Measurements from ENCODE around the gene ZBTB7C.

The ZBTB7C gene

GRCh38 chr18:48334845-48335244 is 74.3 kb downstream of the ZBTB7C start:
- DNase-seq (ENCODE audit: low read depth), result no peak
- no peak for TF ChIP-seq CTCF (IDR thresholded peaks at IDR 0.05; ENCODE audit: control insufficient read depth, insufficient read depth, low read depth, low read length, missing control alignments)
- no peak overlapping the region for H3K4me3 ChIP-seq (ENCODE audit: control insufficient read depth, low read depth, low read length)

- no peak for TF ChIP-seq CTCF (IDR thresholded peaks at IDR 0.05; ENCODE audit: control insufficient read depth, insufficient read depth, low read depth, low read length, missing control alignments)
- no peak overlapping the region for H3K4me3 ChIP-seq (ENCODE audit: control insufficient read depth, low read depth, low read length)
- DNase-seq (ENCODE audit: low read depth), result no peak
Observed at GRCh38 chr18:48333563-48333962, 75.6 kb downstream of the ZBTB7C start.

- no peak for TF ChIP-seq CTCF (IDR thresholded peaks at IDR 0.05; ENCODE audit: control insufficient read depth, insufficient read depth, low read depth, low read length, missing control alignments)
- no peak overlapping the region for H3K4me3 ChIP-seq (ENCODE audit: control insufficient read depth, low read depth, low read length)
- peak; percentile 48 for DNase-seq (ENCODE audit: low read depth)
Observed at GRCh38 chr18:48330016-48330991, 78.9 kb downstream of the ZBTB7C start.

GRCh38 chr18:48328473-48329210 is 80.5 kb downstream of the ZBTB7C start:
- no peak for DNase-seq (ENCODE audit: low read depth)
- H3K4me3 ChIP-seq (ENCODE audit: control insufficient read depth, low read depth, low read length), result no peak overlapping the region
- no peak for TF ChIP-seq CTCF (IDR thresholded peaks at IDR 0.05; ENCODE audit: control insufficient read depth, insufficient read depth, low read depth, low read length, missing control alignments)

- TF ChIP-seq CTCF (IDR thresholded peaks at IDR 0.05; ENCODE audit: control insufficient read depth, insufficient read depth, low read depth, low read length, missing control alignments), result no peak
- DNase-seq (ENCODE audit: low read depth), result no peak
- H3K4me3 ChIP-seq (ENCODE audit: control insufficient read depth, low read depth, low read length), result no peak overlapping the region
Observed at GRCh38 chr18:48326901-48327675, 82.1 kb downstream of the ZBTB7C start.

GRCh38 chr18:48325115-48325665 is 84.0 kb downstream of the ZBTB7C start:
- no peak for TF ChIP-seq CTCF (IDR thresholded peaks at IDR 0.05; ENCODE audit: control insufficient read depth, insufficient read depth, low read depth, low read length, missing control alignments)
- H3K4me3 ChIP-seq (ENCODE audit: control insufficient read depth, low read depth, low read length), result no peak overlapping the region
- no peak for DNase-seq (ENCODE audit: low read depth)
